ENCODE data around the gene SLC25A25. TPM values are rescaled to one million over a fixed set of nuclear protein-coding genes. Genes with fewer than 3 reads are reported as not detected.

The SLC25A25 gene
- total RNA-seq, 3 donors from 2014 or later = 27.2 to 43.9 (median 33.1) TPM

- TF ChIP-seq POLR2AphosphoS5 (IDR thresholded peaks at IDR 0.05) = no peak
- no peak for TF ChIP-seq POLR2A (IDR thresholded peaks at IDR 0.05)
- TF ChIP-seq CTCF (IDR thresholded peaks at IDR 0.05) = no peak
- DNase-seq (ENCODE audit: low spot score in 2 of 2) = no peak
- peak overlapping the region; percentile 74 to 75 for H3K27ac ChIP-seq
- H3K27me3 ChIP-seq = no peaks in the 10 kb centered on the region
- H3K4me3 ChIP-seq = no peak overlapping the region
- intact Hi-C loops (cut with DNase I; ENCODE audit: low total_unique reads) = no loop called here
- no peaks in the 10 kb centered on the region for H3K36me3 ChIP-seq
- H3K9me3 ChIP-seq = no peaks in the 10 kb centered on the region
- H3K4me1 ChIP-seq = peaks cover 5 to 15% of the 10 kb centered on the region in 2 donors
These were observed 10.7 kb downstream of the SLC25A25 start for GRCh38 chr9:128078504-128079434.

GRCh38 chr9:128080206-128080605 lies 12.2 kb downstream of the SLC25A25 start:
- no peaks in the 10 kb centered on the region for H3K27me3 ChIP-seq
- H3K4me1 ChIP-seq = peaks cover 5 to 10% of the 10 kb centered on the region in 2 donors
- H3K36me3 ChIP-seq = no peaks in the 10 kb centered on the region
- TF ChIP-seq POLR2AphosphoS5 (IDR thresholded peaks at IDR 0.05) (no peak), POLR2A (IDR thresholded peaks at IDR 0.05) (no peak), CTCF (IDR thresholded peaks at IDR 0.05) (no peak)
- H3K4me3 ChIP-seq = no peak overlapping the region
- intact Hi-C loops (cut with DNase I; ENCODE audit: low total_unique reads) = loop anchor here (10.0 kb wide), 1 partner anchor 105 kb away; no protein-coding TSS in a partner anchor
- H3K27ac ChIP-seq = peak overlapping the region; percentile 83 to 85
- no peaks in the 10 kb centered on the region for H3K9me3 ChIP-seq
- DNase-seq (ENCODE audit: low spot score in 2 of 2) = no peak

GRCh38 chr9:128081056-128081455 lies 13.0 kb downstream of the SLC25A25 start:
- DNase-seq (ENCODE audit: low spot score in 2 of 2) = no peak
- Histone ChIP-seq H3K27ac (peak overlapping the region; percentile 83 to 85), H3K4me3 (no peak overlapping the region), H3K9me3 (no peaks in the 10 kb centered on the region), H3K27me3 (no peaks in the 10 kb centered on the region), H3K4me1 (peaks cover 5 to 10% of the 10 kb centered on the region in 2 donors), H3K36me3 (no peaks in the 10 kb centered on the region)
- no peak for TF ChIP-seq POLR2A (IDR thresholded peaks at IDR 0.05)
- peak in 2 of 3 donors; percentile 51 to 68 for TF ChIP-seq POLR2AphosphoS5 (IDR thresholded peaks at IDR 0.05)
- no peak for TF ChIP-seq CTCF (IDR thresholded peaks at IDR 0.05)
- intact Hi-C loops (cut with DNase I; ENCODE audit: low total_unique reads) = loop anchor here (10.0 kb wide), 1 partner anchor 106 kb away; no protein-coding TSS in a partner anchor

- TF ChIP-seq POLR2A (IDR thresholded peaks at IDR 0.05) (no peak), POLR2AphosphoS5 (IDR thresholded peaks at IDR 0.05) (peak in 2 of 3 donors; percentile 23 to 35), CTCF (IDR thresholded peaks at IDR 0.05) (no peak)
These were observed 14.1 kb downstream of the SLC25A25 start for GRCh38 chr9:128082151-128082550.

GRCh38 chr9:128084746-128085145 lies 16.7 kb downstream of the SLC25A25 start:
- intact Hi-C loops (cut with DNase I; ENCODE audit: low total_unique reads) = loop anchor here (10.0 kb wide), 1 partner anchor 110 kb away; no protein-coding TSS in a partner anchor
- Histone ChIP-seq H3K27me3 (no peaks in the 10 kb centered on the region), H3K27ac (peak overlapping the region in 1 of 2 donors; percentile 19), H3K4me1 (no peaks in the 10 kb centered on the region), H3K36me3 (no peaks in the 10 kb centered on the region), H3K4me3 (no peak overlapping the region), H3K9me3 (no peaks in the 10 kb centered on the region)
- DNase-seq (ENCODE audit: low spot score in 2 of 2) = no peak
- TF ChIP-seq POLR2AphosphoS5 (IDR thresholded peaks at IDR 0.05) (no peak), CTCF (IDR thresholded peaks at IDR 0.05) (no peak), POLR2A (IDR thresholded peaks at IDR 0.05) (no peak)

More at GRCh38 chr9:128082151-128082550, 14.1 kb downstream of the SLC25A25 start:
- peaks cover 5 to 10% of the 10 kb centered on the region in 2 donors for H3K4me1 ChIP-seq
- H3K27ac ChIP-seq = peak overlapping the region; percentile 83 to 85
- no peaks in the 10 kb centered on the region for H3K27me3 ChIP-seq
- H3K4me3 ChIP-seq = no peak overlapping the region
- peak in 1 of 2 donors; percentile 71 for DNase-seq (ENCODE audit: low spot score in 2 of 2)
- no peaks in the 10 kb centered on the region for H3K36me3 ChIP-seq
- H3K9me3 ChIP-seq = no peaks in the 10 kb centered on the region
- intact Hi-C loops (cut with DNase I; ENCODE audit: low total_unique reads) = loop anchor here (10.0 kb wide), 1 partner anchor 107 kb away; no protein-coding TSS in a partner anchor
